ENCODE data around the gene TRIM17.

Gene TRIM17

GRCh38 chr1:228367798-228368791 lies 48.6 kb downstream of the TRIM17 start:
- DNase-seq (ENCODE audit: low spot score): no peak

GRCh38 chr1:228366866-228367741 lies 49.6 kb downstream of the TRIM17 start:
- DNase-seq (ENCODE audit: low spot score): no peak

- no peak for DNase-seq (ENCODE audit: low spot score)
Observed at GRCh38 chr1:228366062-228366865, 50.4 kb downstream of the TRIM17 start.

- DNase-seq (ENCODE audit: low spot score): no peak
Observed at GRCh38 chr1:228365271-228366061, 51.2 kb downstream of the TRIM17 start.

- DNase-seq (ENCODE audit: low spot score): no peak
Observed at GRCh38 chr1:228364706-228365213, 51.9 kb downstream of the TRIM17 start.

GRCh38 chr1:228364068-228364705 lies 52.5 kb downstream of the TRIM17 start:
- DNase-seq (ENCODE audit: low spot score): no peak

- DNase-seq (ENCODE audit: low spot score): no peak
Observed at GRCh38 chr1:228363686-228364067, 53.0 kb downstream of the TRIM17 start.

GRCh38 chr1:228362884-228363450 lies 53.7 kb downstream of the TRIM17 start:
- DNase-seq (ENCODE audit: low spot score): no peak

GRCh38 chr1:228362141-228362883 lies 54.3 kb downstream of the TRIM17 start:
- no peak for DNase-seq (ENCODE audit: low spot score)

GRCh38 chr1:228361314-228362140 lies 55.1 kb downstream of the TRIM17 start:
- DNase-seq (ENCODE audit: low spot score): no peak

- no peak for DNase-seq (ENCODE audit: low spot score)
Observed at GRCh38 chr1:228360533-228361313, 55.9 kb downstream of the TRIM17 start.

GRCh38 chr1:228359613-228360532 lies 56.8 kb downstream of the TRIM17 start:
- no peak for DNase-seq (ENCODE audit: low spot score)

- no peak for DNase-seq (ENCODE audit: low spot score)
Observed at GRCh38 chr1:228358764-228359612, 57.7 kb downstream of the TRIM17 start.

GRCh38 chr1:228358039-228358763 lies 58.5 kb downstream of the TRIM17 start:
- no peak for DNase-seq (ENCODE audit: low spot score)

Data from COLO829 (cell line).